GM18508 (cell line): ENCODE results near the gene USP14.

ENCODE experiments used
- ATAC-seq: cut with Tn5 transposase; IDR thresholded peaks from one replicate; pipeline ENCODE4 v1.9.1; 2021; ENCODE audit warnings: moderate number of reproducible peaks; ENCODE audit not compliant: insufficient read depth, unreplicated experiment

The USP14 gene

DNA sequence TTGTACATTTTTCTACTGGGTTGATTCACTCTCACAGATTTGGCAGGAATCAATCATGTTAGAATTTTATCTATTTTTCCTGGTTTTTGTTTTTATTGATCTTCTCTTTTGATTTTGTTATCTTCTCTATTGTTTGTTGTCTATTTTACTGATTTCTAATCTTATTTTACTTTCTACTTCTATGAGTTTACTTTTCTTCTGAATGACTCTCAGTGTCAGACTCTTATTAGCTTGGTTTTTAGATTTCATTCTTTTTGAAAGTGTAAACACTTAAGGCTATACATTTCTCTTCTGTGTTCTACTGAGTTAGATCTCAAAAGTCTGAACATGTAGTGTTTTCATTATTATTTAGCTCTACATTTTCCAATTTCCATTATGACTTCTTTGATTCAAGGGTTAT is 62.4 kb downstream of the USP14 start:
- ATAC-seq = no peak

DNA sequence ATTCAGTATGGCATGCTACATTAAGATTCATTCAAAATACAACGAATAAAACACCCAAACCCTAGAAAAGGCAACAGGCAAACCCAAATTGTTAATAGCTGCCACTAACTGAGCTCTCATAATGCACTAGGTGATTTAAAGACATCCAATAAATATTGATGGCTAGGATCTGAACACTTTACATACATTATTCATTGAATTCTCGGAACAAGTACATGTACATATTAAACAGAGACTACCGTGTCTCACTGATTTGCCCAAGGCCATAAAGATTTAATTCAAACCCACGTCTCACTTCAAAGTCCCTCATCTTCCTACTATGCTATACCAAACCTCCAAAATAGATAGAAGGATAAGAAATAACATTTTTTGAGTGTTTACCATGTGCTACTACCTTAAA is 67.4 kb downstream of the USP14 start:
- ATAC-seq = no peak

DNA sequence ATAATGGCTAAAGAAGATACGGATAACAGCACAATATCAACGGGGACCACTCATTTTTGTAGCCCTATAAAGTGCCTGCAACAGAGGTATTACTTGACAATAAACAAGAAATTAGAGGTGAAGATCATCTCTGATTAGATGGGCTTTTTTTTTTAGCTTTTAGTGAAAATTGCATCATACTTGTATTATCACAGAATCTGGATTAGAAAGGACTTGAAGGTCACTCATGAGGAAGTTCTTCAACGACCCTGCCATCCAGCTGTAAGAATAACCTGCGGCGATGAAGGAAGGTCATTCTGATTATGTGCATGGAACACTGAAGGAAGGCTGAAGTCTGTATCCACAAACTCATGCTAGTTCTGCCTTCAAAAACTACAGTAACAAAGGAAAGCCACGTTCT is 69.0 kb downstream of the USP14 start:
- ATAC-seq = no peak

DNA sequence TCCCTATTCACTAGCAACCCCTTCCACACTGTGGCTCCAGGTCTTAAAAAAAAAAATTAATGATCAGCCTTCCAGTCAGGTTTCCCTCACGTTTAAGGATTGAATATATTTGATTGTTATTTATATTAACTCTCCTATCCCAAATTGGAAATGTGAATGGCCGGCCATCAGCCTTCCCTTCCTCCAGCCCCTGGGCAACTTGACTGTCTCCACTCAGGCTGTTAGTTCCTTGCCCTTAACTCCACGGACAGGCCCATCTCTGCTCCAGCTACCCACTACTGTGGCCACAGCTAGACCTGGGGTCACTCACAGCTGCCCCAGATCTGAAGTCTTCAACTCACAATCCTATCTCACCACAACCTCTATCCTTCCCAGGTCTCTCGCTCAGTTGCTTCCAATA is 69.5 kb downstream of the USP14 start:
- ATAC-seq = no peak

DNA sequence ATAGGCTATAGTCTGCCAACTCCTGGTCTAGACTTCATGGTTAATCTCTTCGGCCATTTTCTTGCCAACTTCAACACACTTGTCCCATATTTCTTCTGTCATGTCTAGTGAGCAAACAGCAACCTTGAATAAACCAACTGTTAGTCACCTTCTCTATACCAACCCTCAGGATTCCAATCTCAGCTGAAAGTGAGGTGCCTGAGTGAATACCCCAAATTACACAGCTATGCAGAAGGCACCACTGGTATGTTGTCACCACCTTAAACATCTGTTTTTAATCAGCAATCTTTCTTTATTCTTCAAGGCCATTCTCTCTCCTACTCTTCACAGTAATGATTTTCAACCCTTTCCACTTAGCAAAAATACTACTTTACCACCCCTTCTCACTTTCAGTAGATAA is 70.2 kb downstream of the USP14 start:
- ATAC-seq = no peak

DNA sequence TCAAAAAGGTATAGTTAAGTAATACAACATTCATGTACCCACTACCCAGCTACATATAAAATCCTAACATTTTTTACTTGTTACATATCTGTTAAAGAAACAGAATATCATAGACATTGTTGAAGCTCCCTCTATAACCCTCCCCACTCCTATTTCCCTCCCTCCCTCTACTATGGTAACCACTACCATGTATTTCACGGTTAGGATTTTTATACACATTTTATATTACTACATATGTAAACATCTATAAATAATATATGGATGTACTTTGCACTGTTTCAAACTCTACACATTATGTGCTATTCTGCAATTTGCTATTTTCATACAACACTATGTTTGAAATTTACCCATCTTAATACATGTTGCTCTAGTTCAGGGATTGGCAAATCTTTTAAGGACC is 73.2 kb downstream of the USP14 start:
- ATAC-seq = no peak

DNA sequence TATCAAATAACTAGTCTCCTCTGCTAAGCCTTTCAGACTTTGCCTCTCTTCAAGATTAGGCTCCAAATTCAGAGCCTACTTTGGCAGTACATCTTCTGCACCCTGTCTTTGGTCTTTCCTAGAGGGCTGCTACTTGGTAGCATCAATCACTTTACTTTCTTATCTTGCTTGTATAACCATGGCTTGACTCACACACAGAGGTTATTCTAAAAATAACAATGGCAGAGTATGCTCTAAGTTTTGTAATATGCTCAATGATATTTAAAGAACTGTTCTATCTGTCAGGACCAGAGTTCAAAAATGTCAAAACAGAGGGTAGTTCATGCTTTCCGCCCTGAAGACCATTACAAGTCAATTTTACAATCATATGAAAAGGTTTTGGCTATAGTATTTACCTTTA is 81.8 kb downstream of the USP14 start:
- ATAC-seq = no peak

DNA sequence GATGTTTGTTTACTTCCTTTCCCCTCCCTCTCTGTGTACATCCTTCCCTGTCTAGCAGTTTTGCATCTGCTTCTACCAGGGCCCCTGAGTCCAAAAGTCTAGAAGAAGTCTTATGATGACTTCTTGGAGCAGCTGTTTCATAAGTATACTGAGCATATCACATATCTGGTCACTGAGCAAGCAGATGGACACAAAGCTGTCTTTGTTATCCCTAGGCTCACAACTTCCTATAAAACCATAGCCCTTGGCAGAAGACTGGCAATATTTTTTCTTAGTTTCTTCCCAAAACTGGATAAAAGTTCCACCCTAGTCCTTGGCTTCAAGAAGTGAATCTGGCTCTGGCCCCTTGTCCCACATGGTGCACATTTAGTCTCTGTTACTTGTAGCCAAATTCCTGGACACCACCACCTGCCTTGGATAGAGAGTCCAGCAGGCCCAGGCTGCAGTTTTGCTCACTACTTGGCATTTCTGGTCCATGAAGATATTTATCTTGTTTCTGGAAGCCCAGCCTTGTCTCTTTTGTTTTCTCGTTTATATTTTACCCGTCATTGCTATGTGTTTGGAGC is 87.0 kb downstream of the USP14 start:
- no peak for ATAC-seq

DNA sequence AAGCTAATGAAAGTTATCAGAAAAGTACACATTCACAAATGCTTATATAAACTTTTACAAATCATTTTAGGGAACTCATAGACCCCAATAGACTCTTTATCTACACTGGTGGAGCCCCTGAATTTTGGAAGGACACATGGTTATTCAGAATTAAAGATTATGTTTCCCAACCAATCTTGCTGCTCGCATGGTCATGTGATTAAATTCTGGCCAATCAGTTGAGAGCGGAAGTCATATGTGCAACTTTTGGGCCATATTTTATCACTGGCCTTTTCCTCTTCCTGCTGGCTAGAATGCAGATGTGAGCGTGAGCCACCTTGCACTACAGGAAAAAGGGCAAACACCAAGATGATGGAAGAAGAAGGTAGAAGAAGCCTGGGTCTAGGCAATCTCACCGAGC is 89.7 kb downstream of the USP14 start:
- no peak for ATAC-seq

DNA sequence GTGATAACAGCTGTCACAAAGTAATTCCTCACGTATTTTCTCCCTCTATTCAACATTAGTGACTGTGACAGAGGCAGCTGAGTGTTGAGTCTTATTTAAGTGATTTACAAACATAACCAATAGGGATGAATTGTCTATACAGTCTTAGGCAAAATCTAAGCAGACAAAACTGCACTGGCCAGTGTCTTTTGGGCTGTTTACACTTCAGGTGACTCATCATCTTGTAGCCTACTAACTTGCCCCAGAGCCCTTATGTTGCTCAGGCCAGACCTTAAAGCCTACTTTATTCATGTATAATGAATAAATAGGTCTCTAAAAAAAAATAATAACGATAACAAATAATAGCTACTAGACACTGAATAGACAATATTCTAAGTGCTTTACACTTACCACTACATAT is 92.3 kb downstream of the USP14 start:
- ATAC-seq = no peak

DNA sequence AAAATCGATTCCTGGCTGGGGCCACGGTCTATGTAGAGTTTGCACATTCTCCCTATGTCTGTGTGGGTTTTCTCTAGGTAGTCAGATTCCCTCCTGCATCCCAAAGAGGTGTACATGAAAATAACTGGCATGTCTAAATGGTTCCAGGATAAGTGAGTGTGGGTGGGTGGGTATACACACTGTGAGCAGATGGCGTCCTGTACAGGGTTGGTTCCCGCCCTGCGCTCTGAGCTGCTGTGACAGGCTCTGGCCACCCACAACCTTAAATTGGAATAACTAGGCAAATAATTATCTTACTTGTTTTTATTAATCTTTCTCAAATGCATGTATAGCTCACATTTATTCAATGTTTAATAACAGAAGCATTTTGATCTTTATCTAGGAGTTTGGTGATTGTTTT is 93.2 kb downstream of the USP14 start:
- no peak for ATAC-seq

DNA sequence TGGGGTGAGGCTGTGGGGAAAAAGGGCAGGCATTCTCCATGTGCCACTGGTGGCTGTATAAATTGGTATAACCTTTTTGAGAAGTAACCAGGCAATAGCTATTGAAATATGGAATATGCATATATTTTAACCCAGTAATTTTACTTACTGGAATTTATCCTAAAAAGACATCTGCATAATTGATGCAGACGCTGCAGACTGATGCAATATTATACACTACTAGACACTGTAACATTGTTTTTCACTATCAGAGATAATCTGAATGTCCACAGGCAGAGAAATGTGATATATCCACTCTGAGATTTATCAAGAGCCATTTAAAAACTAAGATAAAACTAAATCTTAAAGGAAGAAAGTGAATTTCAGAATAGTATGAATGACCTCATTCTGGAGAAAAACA is 94.8 kb downstream of the USP14 start:
- ATAC-seq = no peak

DNA sequence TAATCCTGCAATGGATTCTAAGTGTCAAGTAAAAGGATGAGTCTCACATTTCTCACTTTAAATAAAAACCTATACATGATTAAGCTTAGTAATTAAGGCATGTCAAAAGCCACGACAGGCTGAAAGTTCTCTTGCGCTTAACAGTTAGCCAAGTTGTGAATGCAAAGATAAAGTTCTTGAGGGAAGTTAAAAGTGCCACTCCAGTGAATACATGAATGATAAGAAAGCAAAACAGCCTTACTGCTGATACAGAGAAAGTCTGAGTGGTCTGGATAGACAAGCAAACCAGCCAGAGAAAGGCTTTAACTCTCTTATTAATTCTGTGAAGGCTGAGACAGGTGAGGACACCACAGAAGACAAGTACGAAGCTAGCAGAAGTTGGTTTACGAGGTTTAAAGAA is 96.8 kb downstream of the USP14 start:
- no peak for ATAC-seq

DNA sequence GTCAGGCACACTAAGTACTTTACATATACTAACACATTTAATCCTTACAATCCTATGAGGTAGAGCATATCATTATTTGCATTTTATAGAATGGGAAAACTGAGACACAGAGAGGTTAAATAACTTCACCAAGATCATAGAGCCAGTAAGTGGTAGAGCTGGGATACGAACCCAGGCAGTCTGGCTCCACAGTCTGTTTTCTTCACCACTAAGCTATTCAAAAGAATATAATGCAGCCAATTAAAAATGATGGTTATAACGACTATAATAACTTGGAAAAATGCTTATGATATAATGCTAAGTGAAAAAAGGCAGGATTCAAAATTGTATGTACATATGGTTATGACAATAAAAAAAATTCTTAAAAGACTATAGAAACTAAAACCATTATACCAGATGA is 102.2 kb downstream of the USP14 start:
- ATAC-seq = no peak

DNA sequence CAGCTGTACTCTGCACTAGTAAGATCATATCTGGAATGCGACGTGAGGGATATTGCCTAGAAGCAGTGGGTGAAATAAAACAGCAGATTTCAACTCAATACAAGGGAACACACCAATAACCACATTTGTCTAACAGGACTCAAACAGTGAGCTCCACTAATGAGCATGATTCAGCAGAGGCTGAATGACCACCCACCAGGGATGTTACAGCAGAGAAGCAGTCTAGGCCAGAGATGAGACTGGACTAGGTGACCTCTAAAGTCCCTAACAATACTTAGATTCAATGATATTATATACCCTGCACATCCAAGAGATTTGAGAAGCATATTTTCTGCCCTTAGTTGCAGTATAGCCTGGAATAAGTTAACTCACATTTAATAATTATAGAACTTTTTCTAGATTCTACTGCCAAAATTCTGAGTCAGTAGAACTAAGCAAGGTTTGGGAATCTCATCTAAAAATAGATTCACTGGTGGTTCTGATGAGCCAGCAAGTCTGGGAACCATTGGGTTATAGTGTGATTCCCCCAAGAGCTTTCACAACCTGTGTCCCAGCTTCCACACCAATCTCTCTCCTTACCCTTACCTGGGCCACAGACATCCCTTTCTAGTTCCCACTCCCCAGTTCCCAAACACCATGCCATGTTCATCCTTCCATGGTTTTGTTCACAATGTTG is 103.2 kb downstream of the USP14 start:
- no peak for ATAC-seq
